OCI-LY7 (cell line): Measurements from ENCODE around the gene BEAN1. TPM values are rescaled to one million over a fixed set of nuclear protein-coding genes. Genes with fewer than 3 reads are reported as not detected.

Experiments
- BruUV-seq: library from RNA; stranded (reverse); fragments of 400-500 nt; replicated peaks from 2 replicates; lab custom pipeline; 2021; lab: Mats Ljungman, UMichigan
- CTCF ChIA-PET: fragments of 300-600 bp; sonication (Branson Sonifier 250); formaldehyde crosslinking; loops from one replicate; lab custom pipeline; 2022; ENCODE audit warnings: antibody characterized with exemption; ENCODE audit not compliant: unreplicated experiment; lab: Charles Lee
- POLR2A ChIA-PET: fragments of 300-600 bp; sonication (Branson Sonifier 250); formaldehyde crosslinking; loops from one replicate; lab custom pipeline; 2022; ENCODE audit warnings: antibody characterized with exemption; lab: Charles Lee
- DNase-seq: peaks from one replicate; pipeline ENCODE4 v3.0.0-alpha.2; 2015; ENCODE audit warnings: low spot score
- H2AFZ ChIP-seq: fragments of 200-600 bp; sonication (generic), shearing (Covaris generic); 2 replicates; pipeline ENCODE4 v1.6.1; 2014; ENCODE audit warnings: mild to moderate bottlenecking, antibody characterized with exemption, low read length, moderate library complexity
- H3K27ac ChIP-seq: fragments of 200-600 bp; sonication (generic); 2 replicates; pipeline ENCODE4 v1.5.1; 2014; ENCODE audit warnings: mixed run types, low read depth, mild to moderate bottlenecking, moderate library complexity, low read length, inconsistent platforms; ENCODE audit not compliant: poor library complexity, severe bottlenecking
- H3K36me3 ChIP-seq: fragments of 200-600 bp; sonication (generic); 2 replicates; pipeline ENCODE4 v1.6.1; 2014; ENCODE audit warnings: mild to moderate bottlenecking, antibody characterized with exemption, low read length, moderate library complexity, mixed read lengths; ENCODE audit not compliant: insufficient read depth
- H3K4me1 ChIP-seq: fragments of 200-600 bp; sonication (generic); 2 replicates; pipeline ENCODE4 v1.5.1; 2014; ENCODE audit warnings: mild to moderate bottlenecking, low read length; ENCODE audit not compliant: insufficient read depth, poor library complexity, severe bottlenecking
- H3K4me2 ChIP-seq: fragments of 200-600 bp; sonication (generic); 2 replicates; pipeline ENCODE4 v1.6.1; 2014; ENCODE audit warnings: mild to moderate bottlenecking, low read length
- H3K4me3 ChIP-seq: fragments of 200-600 bp; sonication (generic); 2 replicates; pipeline ENCODE4 v1.5.1; 2014; ENCODE audit warnings: mild to moderate bottlenecking, low read depth, low read length; ENCODE audit not compliant: poor library complexity, severe bottlenecking
- H3K79me2 ChIP-seq: fragments of 200-600 bp; sonication (generic); 2 replicates; pipeline ENCODE4 v1.6.1; 2016; ENCODE audit warnings: low read depth, mild to moderate bottlenecking, low read length, moderate library complexity, mixed read lengths; ENCODE audit not compliant: insufficient read depth
- H3K9me2 ChIP-seq: fragments of 200-600 bp; sonication (generic); 2 replicates; pipeline ENCODE4 v1.6.1; 2016; ENCODE audit warnings: mild to moderate bottlenecking, low read length, mixed read lengths; ENCODE audit not compliant: insufficient read depth
- H3K9me3 ChIP-seq: fragments of 200-600 bp; sonication (generic); 2 replicates; pipeline ENCODE4 v1.6.1; 2014; ENCODE audit warnings: mild to moderate bottlenecking, mixed run types, low read length, mixed read lengths
- H4K20me1 ChIP-seq: fragments of 200-600 bp; sonication (generic); 2 replicates; pipeline ENCODE4 v1.6.1; 2014; ENCODE audit warnings: mild to moderate bottlenecking, antibody characterized with exemption, low read length, moderate library complexity, mixed read lengths; ENCODE audit not compliant: insufficient read depth
- EZH2phosphoT487 ChIP-seq: fragments of 200-600 bp; sonication (generic); IDR thresholded peaks from 2 replicates; pipeline ENCODE4 v1.6.1; 2018; ENCODE audit warnings: low read depth, borderline replicate concordance, mild to moderate bottlenecking, mixed run types, antibody characterized with exemption, low read length, moderate library complexity, mixed read lengths
- intact Hi-C: fragments of 100-400 bp; cut with micrococcal nuclease; formaldehyde crosslinking; loops from one replicate; pipeline ENCODE4 v1.10.0; 2022; ENCODE audit not compliant: unreplicated experiment
- total RNA-seq, 2 experiments: library from RNA; depleted of rRNA in 1 of 2; stranded (reverse); fragments of >200 nt in 1 of 2; shearing (Covaris generic) in 1 of 2; gene quantifications; 2 replicates each; pipeline ENCODE4 v1.2.3, GENCODE V29; 2014 to 2022
- TF ChIP-seq, protein P1 (sequence below): fragments of 200-600 bp; sonication (generic); conservative IDR thresholded peaks from 2 replicates; pipeline ENCODE4 v1.5.1; 2014; ENCODE audit warnings: mild to moderate bottlenecking, antibody characterized with exemption, low read length, moderate library complexity, mixed read lengths

The BEAN1 gene
- total RNA-seq, 2 experiments from 2014 or later, result 0.13 TPM; not detected in 1

DNA sequence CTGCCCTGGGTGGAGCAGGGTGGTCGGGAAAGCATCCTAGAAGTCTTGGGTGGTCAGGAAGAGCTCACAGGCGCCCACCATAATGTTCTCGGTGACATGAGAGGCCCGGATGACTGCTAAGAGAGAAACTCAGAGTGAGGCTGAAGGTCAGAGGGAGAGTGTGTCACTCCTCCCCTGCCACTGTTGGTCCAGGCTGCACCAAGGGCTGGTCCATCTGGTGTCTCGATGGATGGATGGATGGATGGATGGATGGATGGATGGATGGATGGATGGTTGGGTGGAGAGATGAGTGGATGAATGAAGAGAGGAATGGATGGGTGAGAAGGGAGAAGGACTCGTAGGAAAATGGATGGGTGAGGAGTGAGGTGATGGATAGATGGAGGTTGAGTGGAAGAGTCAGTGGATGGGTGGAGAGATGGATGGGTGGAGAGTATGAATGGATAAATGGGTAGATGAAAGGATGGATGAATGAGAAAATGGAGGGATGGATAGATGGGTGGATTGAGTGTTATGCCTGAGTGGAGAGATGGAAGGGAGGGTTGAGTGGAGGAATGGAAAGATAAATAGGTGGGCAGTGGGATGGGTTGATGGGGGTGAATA is 43.0 kb downstream of the BEAN1 start:
- no TSS peak for BruUV-seq
- POLR2A ChIA-PET, result no interaction called here

DNA sequence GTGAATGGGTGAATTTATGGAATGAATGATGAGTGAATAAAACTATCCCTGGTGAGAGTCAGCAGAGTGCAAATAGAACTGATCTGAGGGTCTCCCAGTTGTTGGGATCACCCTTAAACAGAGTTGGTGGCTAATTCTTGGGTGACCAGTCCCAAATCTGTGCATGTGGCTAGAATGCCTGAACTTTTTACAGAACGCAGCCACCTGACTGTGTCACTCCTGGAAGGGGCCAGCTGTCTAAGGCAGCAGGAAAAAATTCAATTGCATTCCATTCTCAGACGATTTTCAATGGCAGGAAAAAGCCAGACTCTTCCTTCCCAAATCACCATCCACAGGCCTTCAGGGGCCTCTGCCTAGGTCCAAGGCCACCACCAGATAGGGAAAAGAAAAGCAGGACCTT is 43.5 kb downstream of the BEAN1 start:
- TF ChIP-seq, protein P1, sequence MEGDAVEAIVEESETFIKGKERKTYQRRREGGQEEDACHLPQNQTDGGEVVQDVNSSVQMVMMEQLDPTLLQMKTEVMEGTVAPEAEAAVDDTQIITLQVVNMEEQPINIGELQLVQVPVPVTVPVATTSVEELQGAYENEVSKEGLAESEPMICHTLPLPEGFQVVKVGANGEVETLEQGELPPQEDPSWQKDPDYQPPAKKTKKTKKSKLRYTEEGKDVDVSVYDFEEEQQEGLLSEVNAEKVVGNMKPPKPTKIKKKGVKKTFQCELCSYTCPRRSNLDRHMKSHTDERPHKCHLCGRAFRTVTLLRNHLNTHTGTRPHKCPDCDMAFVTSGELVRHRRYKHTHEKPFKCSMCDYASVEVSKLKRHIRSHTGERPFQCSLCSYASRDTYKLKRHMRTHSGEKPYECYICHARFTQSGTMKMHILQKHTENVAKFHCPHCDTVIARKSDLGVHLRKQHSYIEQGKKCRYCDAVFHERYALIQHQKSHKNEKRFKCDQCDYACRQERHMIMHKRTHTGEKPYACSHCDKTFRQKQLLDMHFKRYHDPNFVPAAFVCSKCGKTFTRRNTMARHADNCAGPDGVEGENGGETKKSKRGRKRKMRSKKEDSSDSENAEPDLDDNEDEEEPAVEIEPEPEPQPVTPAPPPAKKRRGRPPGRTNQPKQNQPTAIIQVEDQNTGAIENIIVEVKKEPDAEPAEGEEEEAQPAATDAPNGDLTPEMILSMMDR, result no peak
- no peak for TF ChIP-seq EZH2phosphoT487
- intact Hi-C loops, result no loop called here
- BruUV-seq, result no TSS peak

More for the DNA sequence above, 43.0 kb downstream of the BEAN1 start:
- Histone ChIP-seq H2AFZ (no peak overlapping the region), H4K20me1 (no peaks in the 10 kb centered on the region), H3K9me3 (no peaks in the 10 kb centered on the region), H3K4me1 (peaks cover 5% of the 10 kb centered on the region), H3K79me2 (no peaks in the 10 kb centered on the region), H3K4me3 (no peak overlapping the region), H3K4me2 (no peak overlapping the region), H3K9me2 (no peaks in the 10 kb centered on the region), H3K36me3 (no peaks in the 10 kb centered on the region), H3K27ac (no peak overlapping the region)
- intact Hi-C loops, result no loop called here
- no peak for DNase-seq
- no peak for TF ChIP-seq EZH2phosphoT487
- TF ChIP-seq, protein P1, result no peak
- CTCF ChIA-PET, result no interaction called here

DNA sequence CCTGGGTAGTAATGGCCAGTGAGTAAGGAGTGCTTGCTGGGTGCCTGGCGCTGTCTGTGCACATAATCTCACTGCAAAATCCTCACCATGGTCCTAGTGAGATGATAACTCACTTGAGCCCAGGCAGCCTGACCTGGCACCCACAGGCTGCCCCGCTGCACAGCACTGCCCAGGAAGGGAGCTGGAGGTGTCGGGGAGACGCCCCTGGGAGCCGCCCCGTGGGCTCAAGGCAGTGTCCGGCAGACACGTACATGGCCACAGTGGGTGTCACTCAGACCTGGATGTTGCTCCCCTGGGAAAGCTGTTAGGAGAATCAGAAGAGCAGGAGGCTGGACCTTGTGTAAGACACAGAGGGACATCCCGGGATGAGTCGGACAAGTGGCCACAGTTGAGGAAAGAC is 44.2 kb downstream of the BEAN1 start:
- no peak for DNase-seq
- Histone ChIP-seq H3K79me2 (no peaks in the 10 kb centered on the region), H3K27ac (no peak overlapping the region), H3K4me3 (no peak overlapping the region), H3K9me3 (no peaks in the 10 kb centered on the region), H3K4me2 (no peak overlapping the region), H2AFZ (no peak overlapping the region), H3K4me1 (peaks cover 13% of the 10 kb centered on the region), H3K36me3 (no peaks in the 10 kb centered on the region), H4K20me1 (no peaks in the 10 kb centered on the region), H3K9me2 (no peaks in the 10 kb centered on the region)
- intact Hi-C loops, result no loop called here
- POLR2A ChIA-PET, result no interaction called here
- CTCF ChIA-PET, result no interaction called here
- BruUV-seq, result no TSS peak
- no peak for TF ChIP-seq EZH2phosphoT487
- TF ChIP-seq, protein P1, result no peak

More for the DNA sequence above, 43.5 kb downstream of the BEAN1 start:
- no peaks in the 10 kb centered on the region for H3K79me2 ChIP-seq
- no peak overlapping the region for H3K27ac ChIP-seq
- no peak for DNase-seq
- ChIA-PET POLR2A (no interaction called here), CTCF (no interaction called here)
- H3K36me3 ChIP-seq, result no peaks in the 10 kb centered on the region
- H3K9me3 ChIP-seq, result no peaks in the 10 kb centered on the region
- no peaks in the 10 kb centered on the region for H3K9me2 ChIP-seq
- no peaks in the 10 kb centered on the region for H4K20me1 ChIP-seq
- no peak overlapping the region for H3K4me2 ChIP-seq
- H3K4me3 ChIP-seq, result no peak overlapping the region
- peaks cover 10% of the 10 kb centered on the region for H3K4me1 ChIP-seq
- H2AFZ ChIP-seq, result no peak overlapping the region
